IMR-90 (cell line): ENCODE measurements around the gene NPAS1. TPM values are rescaled to one million over a fixed set of nuclear protein-coding genes. Genes with fewer than 3 reads are reported as not detected.

Experiments used
- ATAC-seq: fragments of 200-7000 bp; cut with Tn5 transposase; 2 replicates; pipeline ENCODE4 v1.9.1; 2020; ENCODE audit warnings: low read depth, mild to moderate bottlenecking, moderate library complexity
- BruUV-seq: library from RNA; stranded (reverse); fragments of 400-500 nt; replicated peaks from 2 replicates; lab custom pipeline; 2021; lab: Mats Ljungman, UMichigan
- CTCF ChIA-PET: fragments of 300-600 bp; formaldehyde crosslinking; extraction: SDS; loops from one replicate; lab custom pipeline; 2021; ENCODE audit warnings: antibody characterized with exemption; lab: Yijun Ruan, JAX
- POLR2A ChIA-PET: fragments of 300-600 bp; sonication (Branson Sonifier 250); formaldehyde crosslinking; loops from one replicate; lab custom pipeline; 2022; ENCODE audit warnings: antibody characterized with exemption; ENCODE audit not compliant: unreplicated experiment; lab: Charles Lee
- DNase-seq: peaks from one replicate; pipeline ENCODE4 v3.0.0; 2013
- H2AFZ ChIP-seq: replicated peaks from 2 replicates; pipeline ENCODE3; 2013; ENCODE audit warnings: low read length, mild to moderate bottlenecking; ENCODE audit not compliant: poor library complexity
- H2AK5ac ChIP-seq: 2 replicates; pipeline ENCODE4 v1.6.1; 2013; ENCODE audit warnings: low read depth, low read length, inconsistent platforms
- H2AK9ac ChIP-seq: replicated peaks from 2 replicates; pipeline ENCODE3; 2013; ENCODE audit warnings: mild to moderate bottlenecking, low read depth, low read length, moderate library complexity; ENCODE audit not compliant: poor library complexity
- H2BK120ac ChIP-seq: 2 replicates; pipeline ENCODE4 v1.6.1; 2013; ENCODE audit warnings: low read depth, low read length, inconsistent platforms
- H2BK15ac ChIP-seq: 3 replicates; pipeline ENCODE4 v1.6.1; 2013; ENCODE audit warnings: low read depth, low read length, inconsistent platforms
- H2BK20ac ChIP-seq: 2 replicates; pipeline ENCODE4 v1.6.1; 2013; ENCODE audit warnings: low read depth, mild to moderate bottlenecking, inconsistent platforms, low read length, moderate library complexity
- H2BK5ac ChIP-seq: 2 replicates; pipeline ENCODE4 v1.6.1; 2013; ENCODE audit warnings: mild to moderate bottlenecking, low read depth, low read length, inconsistent platforms; ENCODE audit not compliant: poor library complexity, severe bottlenecking
- H3K14ac ChIP-seq: replicated peaks from 2 replicates; pipeline ENCODE4 v1.6.1; 2013; ENCODE audit warnings: low read depth, low read length, inconsistent platforms
- H3K18ac ChIP-seq: 2 replicates; pipeline ENCODE4 v1.6.1; 2013; ENCODE audit warnings: low read depth, low read length, control low read depth
- H3K23ac ChIP-seq: 2 replicates; pipeline ENCODE4 v1.6.1; 2013; ENCODE audit warnings: low read depth, low read length, inconsistent platforms
- H3K27ac ChIP-seq: 2 replicates; pipeline ENCODE4 v1.5.1; 2013; ENCODE audit warnings: mild to moderate bottlenecking, control low read depth, low read length; ENCODE audit not compliant: insufficient read depth
- H3K27me3 ChIP-seq: 2 replicates; pipeline ENCODE4 v1.6.1; 2013; ENCODE audit warnings: low read length; ENCODE audit not compliant: control insufficient read depth, insufficient read depth
- H3K36me3 ChIP-seq: 2 replicates; pipeline ENCODE4 v1.6.1; 2013; ENCODE audit warnings: low read length, mixed read lengths; ENCODE audit not compliant: control insufficient read depth, insufficient read depth
- H3K4ac ChIP-seq: 2 replicates; pipeline ENCODE4 v1.6.1; 2013; ENCODE audit warnings: low read depth, low read length, inconsistent platforms
- H3K4me1 ChIP-seq: 2 replicates; pipeline ENCODE4 v1.6.1; 2013; ENCODE audit warnings: low read length, mixed read lengths; ENCODE audit not compliant: control insufficient read depth, insufficient read depth
- H3K4me2 ChIP-seq: 2 replicates; pipeline ENCODE4 v1.6.1; 2013; ENCODE audit warnings: low read depth, mild to moderate bottlenecking, control low read depth, low read length, moderate library complexity
- H3K4me3 ChIP-seq: 2 replicates; pipeline ENCODE4 v1.5.1; 2013; ENCODE audit warnings: low read depth, mild to moderate bottlenecking, control low read depth, low read length, moderate library complexity; ENCODE audit not compliant: insufficient read depth
- H3K56ac ChIP-seq: 2 replicates; pipeline ENCODE4 v1.6.1; 2013; ENCODE audit warnings: low read length, inconsistent platforms; ENCODE audit not compliant: insufficient read depth; ENCODE audit errors: extremely low read depth
- H3K79me1 ChIP-seq, 2 experiments: 2 replicates each; pipeline ENCODE4 v1.6.1; 2013; ENCODE audit warnings: low read length in 2 of 2, inconsistent platforms in 1 of 2, low read depth in 1 of 2
- H3K9ac ChIP-seq: 2 replicates; pipeline ENCODE4 v1.6.1; 2013; ENCODE audit warnings: low read depth, low read length, control low read depth
- H3K9me1 ChIP-seq: 2 replicates; pipeline ENCODE4 v1.6.1; 2013; ENCODE audit warnings: low read length, inconsistent platforms; ENCODE audit not compliant: insufficient read depth
- H3K9me3 ChIP-seq: 2 replicates; pipeline ENCODE4 v1.6.1; 2013; ENCODE audit warnings: low read length; ENCODE audit not compliant: control insufficient read depth, insufficient read depth
- H4K20me1 ChIP-seq: 2 replicates; pipeline ENCODE4 v1.6.1; 2013; ENCODE audit warnings: low read length, inconsistent platforms; ENCODE audit not compliant: insufficient read depth
- H4K5ac ChIP-seq: 2 replicates; pipeline ENCODE4 v1.6.1; 2013; ENCODE audit warnings: mild to moderate bottlenecking, low read depth, low read length, control low read depth
- H4K8ac ChIP-seq, 2 experiments: 2 replicates each; pipeline ENCODE4 v1.6.1; 2013; ENCODE audit warnings: low read depth in 2 of 2, low read length in 2 of 2, control low read depth in 1 of 2, inconsistent platforms in 1 of 2
- H4K91ac ChIP-seq: 2 replicates; pipeline ENCODE4 v1.6.1; 2013; ENCODE audit warnings: low read depth, low read length, inconsistent platforms; ENCODE audit not compliant: insufficient read depth
- BHLHE40 ChIP-seq: fragments of 150-350 bp; IDR thresholded peaks from 2 replicates; pipeline ENCODE4 v1.6.1; 2016; ENCODE audit warnings: mild to moderate bottlenecking, low read depth, low read length
- CEBPB ChIP-seq: IDR thresholded peaks from 2 replicates; pipeline ENCODE4 v1.6.1; 2012; ENCODE audit warnings: low read depth, low read length, improper control_type of control experiment
- CHD1 ChIP-seq: IDR thresholded peaks from 2 replicates; pipeline ENCODE4 v1.6.1; 2012; ENCODE audit warnings: low read depth, low read length, improper control_type of control experiment
- FOS ChIP-seq: fragments of 150-350 bp; IDR thresholded peaks from 2 replicates; pipeline ENCODE4 v1.6.1; 2016; ENCODE audit warnings: low read depth, low read length
- MAFK ChIP-seq: IDR thresholded peaks from 2 replicates; pipeline ENCODE4 v1.6.1; 2012; ENCODE audit warnings: low read depth, low read length, improper control_type of control experiment
- MAZ ChIP-seq: IDR thresholded peaks from 2 replicates; pipeline ENCODE4 v1.6.1; 2012; ENCODE audit warnings: low read depth, mild to moderate bottlenecking, low read length, improper control_type of control experiment, moderate library complexity, borderline replicate concordance
- MXI1 ChIP-seq: IDR thresholded peaks from 2 replicates; pipeline ENCODE4 v1.6.1; 2012; ENCODE audit warnings: low read depth, mild to moderate bottlenecking, low read length, moderate library complexity, borderline replicate concordance
- NFE2L2 ChIP-seq: fragments of 150-350 bp; IDR thresholded peaks from 2 replicates; pipeline ENCODE4 v1.6.1; 2016; ENCODE audit warnings: low read depth, mild to moderate bottlenecking, low read length
- POLR2A ChIP-seq: IDR thresholded peaks from 2 replicates; pipeline ENCODE4 v1.6.1; 2012; ENCODE audit warnings: mild to moderate bottlenecking, low read depth, low read length
- RAD21 ChIP-seq: IDR thresholded peaks from 2 replicates; pipeline ENCODE4 v1.6.1; 2012; ENCODE audit warnings: low read length, improper control_type of control experiment
- RCOR1 ChIP-seq: IDR thresholded peaks from 2 replicates; pipeline ENCODE4 v1.6.1; 2012; ENCODE audit warnings: mild to moderate bottlenecking, low read length, improper control_type of control experiment; ENCODE audit not compliant: insufficient replicate concordance
- RFX5 ChIP-seq: IDR thresholded peaks from 2 replicates; pipeline ENCODE4 v1.8.0; 2012; ENCODE audit warnings: low read depth, mild to moderate bottlenecking, low read length, moderate library complexity
- SMC3 ChIP-seq: fragments of 150-350 bp; IDR thresholded peaks from 2 replicates; pipeline ENCODE4 v1.6.1; 2016; ENCODE audit warnings: low read depth, mild to moderate bottlenecking, antibody characterized with exemption, low read length, moderate library complexity
- WGBS, 2 experiments: methylation state at CpG; one replicate each; pipeline versions ENCODE4 v1.1.5 to v1.1.7; 2013; ENCODE audit warnings: missing lambda C conversion rate in 2 of 2; ENCODE audit not compliant: insufficient read length in 1 of 2; ENCODE audit errors: extremely low coverage in 2 of 2; 5-methylcytosine and 5-hydroxymethylcytosine counted together
- dilution Hi-C: fragments of 300-500 bp; cut with HindIII; formaldehyde crosslinking; loops from one replicate; pipeline ENCODE4 v1.14.3; 2018; ENCODE audit warnings: low sequenced_read_pairs; ENCODE audit not compliant: unreplicated experiment
- in situ Hi-C: fragments of 300-500 bp; cut with MboI; formaldehyde crosslinking; loops from 3 replicates; pipeline ENCODE4 v1.14.3; 2019; ENCODE audit warnings: low sequenced_read_pairs, inconsistent platforms, mixed read lengths
- intact Hi-C: fragments of 100-400 bp; cut with micrococcal nuclease; formaldehyde crosslinking; loops from 2 replicates; pipeline ENCODE4 v1.10.0; 2022
- polyA plus RNA-seq, 3 experiments: library from polyadenylated mRNA; depleted of rRNA; stranded (reverse); fragments of >200 nt; gene quantifications; 2 replicates each; pipeline ENCODE4 v1.2.3, GENCODE V29; 2012; ENCODE audit warnings: low replicate concordance in 1 of 3
- total RNA-seq: library from RNA; depleted of rRNA; stranded (reverse); fragments of >200 nt; gene quantifications from 2 replicates; pipeline ENCODE4 v1.2.3, GENCODE V29; 2012
- TF ChIP-seq, protein P1 (sequence below): fragments of 150-350 bp; IDR thresholded peaks from 2 replicates; pipeline ENCODE4 v1.6.1; 2016; ENCODE audit warnings: low read depth, mild to moderate bottlenecking, low read length, moderate library complexity, borderline replicate concordance
- TF ChIP-seq, protein P2 (sequence below): fragments of 150-350 bp; IDR thresholded peaks from 2 replicates; pipeline ENCODE4 v1.6.1; 2017; ENCODE audit warnings: mild to moderate bottlenecking, antibody characterized with exemption, low read length, low read depth
- TF ChIP-seq, protein P3 (sequence below): conservative IDR thresholded peaks from 2 replicates; pipeline ENCODE4 v1.5.1; 2012; ENCODE audit warnings: mild to moderate bottlenecking, low read depth, low read length, improper control_type of control experiment

NPAS1 gene
- total and polyA plus RNA-seq, 2 of the 4 experiments (the other 2 are of a cell fraction), result 0.36 to 5.7 TPM

DNA sequence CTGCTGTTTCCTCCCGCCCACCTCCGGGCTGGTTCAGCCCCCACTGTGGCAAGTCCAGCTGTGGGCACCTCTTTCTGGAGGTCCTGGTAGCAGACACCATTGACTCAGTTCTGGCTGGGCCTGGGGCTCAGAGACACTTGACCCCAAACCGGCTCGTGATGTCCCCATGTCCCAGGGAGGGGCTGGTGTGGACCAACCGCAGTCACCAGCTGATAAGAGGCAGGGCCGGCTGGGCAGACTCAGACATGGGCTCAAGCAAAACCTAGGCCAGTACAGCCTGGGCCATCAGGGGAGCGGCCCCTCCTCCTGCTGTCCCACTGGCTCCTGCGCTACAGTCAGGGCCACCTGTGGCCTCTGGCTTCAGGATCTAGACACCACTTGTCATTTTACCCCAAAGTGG is 48.6 kb downstream of the NPAS1 start:
- intact Hi-C loops (no loop called here), dilution Hi-C loops (no loop called here), in situ Hi-C loops (no loop called here)
- Histone ChIP-seq H3K9ac (no peak overlapping the region), H3K9me1 (peaks cover 4% of the 10 kb centered on the region; the same call in 1 of the 2 replicates), H3K4ac (no peak overlapping the region), H3K36me3 (peaks cover 72% of the 10 kb centered on the region), H3K56ac (no peak overlapping the region), H3K4me1 (no peaks in the 10 kb centered on the region), H2AK9ac (no peak overlapping the region), H2BK15ac (no peak overlapping the region), H3K27ac (no peak overlapping the region), H3K4me3 (no peak overlapping the region), H2AFZ (no peak overlapping the region), H3K18ac (no peak overlapping the region), H2AK5ac (no peak overlapping the region), H2BK20ac (no peak overlapping the region), H3K9me3 (no peaks in the 10 kb centered on the region), H4K8ac (no peak overlapping the region), H3K23ac (no peak overlapping the region), H2BK120ac (no peak overlapping the region), H3K14ac (no peak overlapping the region), H4K5ac (no peak overlapping the region), H4K91ac (no peak overlapping the region), H3K79me1 (peaks cover 4 to 48% of the 10 kb centered on the region in 2 experiments; a peak in 3 of 4 replicates), H3K27me3 (no peaks in the 10 kb centered on the region), H2BK5ac (no peak overlapping the region), H3K4me2 (no peak overlapping the region), H4K20me1 (peaks cover 12% of the 10 kb centered on the region)
- no TSS peak for BruUV-seq
- TF ChIP-seq CEBPB, result no peak
- no peak for TF ChIP-seq BHLHE40
- no peak for TF ChIP-seq MXI1
- no peak for TF ChIP-seq FOS
- TF ChIP-seq, protein P1, sequence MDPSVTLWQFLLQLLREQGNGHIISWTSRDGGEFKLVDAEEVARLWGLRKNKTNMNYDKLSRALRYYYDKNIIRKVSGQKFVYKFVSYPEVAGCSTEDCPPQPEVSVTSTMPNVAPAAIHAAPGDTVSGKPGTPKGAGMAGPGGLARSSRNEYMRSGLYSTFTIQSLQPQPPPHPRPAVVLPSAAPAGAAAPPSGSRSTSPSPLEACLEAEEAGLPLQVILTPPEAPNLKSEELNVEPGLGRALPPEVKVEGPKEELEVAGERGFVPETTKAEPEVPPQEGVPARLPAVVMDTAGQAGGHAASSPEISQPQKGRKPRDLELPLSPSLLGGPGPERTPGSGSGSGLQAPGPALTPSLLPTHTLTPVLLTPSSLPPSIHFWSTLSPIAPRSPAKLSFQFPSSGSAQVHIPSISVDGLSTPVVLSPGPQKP, result no peak
- TF ChIP-seq RCOR1, result no peak
- TF ChIP-seq, protein P2, sequence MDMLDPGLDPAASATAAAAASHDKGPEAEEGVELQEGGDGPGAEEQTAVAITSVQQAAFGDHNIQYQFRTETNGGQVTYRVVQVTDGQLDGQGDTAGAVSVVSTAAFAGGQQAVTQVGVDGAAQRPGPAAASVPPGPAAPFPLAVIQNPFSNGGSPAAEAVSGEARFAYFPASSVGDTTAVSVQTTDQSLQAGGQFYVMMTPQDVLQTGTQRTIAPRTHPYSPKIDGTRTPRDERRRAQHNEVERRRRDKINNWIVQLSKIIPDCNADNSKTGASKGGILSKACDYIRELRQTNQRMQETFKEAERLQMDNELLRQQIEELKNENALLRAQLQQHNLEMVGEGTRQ, result no peak
- no peak for TF ChIP-seq RFX5
- TF ChIP-seq MAZ, result no peak
- TF ChIP-seq SMC3, result no peak
- no peak for TF ChIP-seq RAD21
- TF ChIP-seq, protein P3, sequence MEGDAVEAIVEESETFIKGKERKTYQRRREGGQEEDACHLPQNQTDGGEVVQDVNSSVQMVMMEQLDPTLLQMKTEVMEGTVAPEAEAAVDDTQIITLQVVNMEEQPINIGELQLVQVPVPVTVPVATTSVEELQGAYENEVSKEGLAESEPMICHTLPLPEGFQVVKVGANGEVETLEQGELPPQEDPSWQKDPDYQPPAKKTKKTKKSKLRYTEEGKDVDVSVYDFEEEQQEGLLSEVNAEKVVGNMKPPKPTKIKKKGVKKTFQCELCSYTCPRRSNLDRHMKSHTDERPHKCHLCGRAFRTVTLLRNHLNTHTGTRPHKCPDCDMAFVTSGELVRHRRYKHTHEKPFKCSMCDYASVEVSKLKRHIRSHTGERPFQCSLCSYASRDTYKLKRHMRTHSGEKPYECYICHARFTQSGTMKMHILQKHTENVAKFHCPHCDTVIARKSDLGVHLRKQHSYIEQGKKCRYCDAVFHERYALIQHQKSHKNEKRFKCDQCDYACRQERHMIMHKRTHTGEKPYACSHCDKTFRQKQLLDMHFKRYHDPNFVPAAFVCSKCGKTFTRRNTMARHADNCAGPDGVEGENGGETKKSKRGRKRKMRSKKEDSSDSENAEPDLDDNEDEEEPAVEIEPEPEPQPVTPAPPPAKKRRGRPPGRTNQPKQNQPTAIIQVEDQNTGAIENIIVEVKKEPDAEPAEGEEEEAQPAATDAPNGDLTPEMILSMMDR, result no peak
- no peak for TF ChIP-seq NFE2L2
- no peak for TF ChIP-seq POLR2A
- TF ChIP-seq MAFK, result no peak
- no peak for TF ChIP-seq CHD1
- no peak for ATAC-seq
- no peak for DNase-seq
- POLR2A ChIA-PET, result no interaction called here
- CTCF ChIA-PET, result no interaction called here
- 96% methylated on average over 2 of the region's 8 CpGs; no CpG with 5 or more reads in 1 of the 2 experiments for WGBS, 2 experiments
